PFSK-1 (cell line): ENCODE data around the gene CAPSL.

Experiments
- FOXP2 ChIP-seq: optimal IDR thresholded peaks from 2 replicates; pipeline ENCODE3; 2011; ENCODE audit warnings: borderline replicate concordance, control low read depth, inconsistent platforms; ENCODE audit not compliant: insufficient read depth; ENCODE audit errors: extremely low read length, extremely low read depth
- POLR2AphosphoS5 ChIP-seq: IDR thresholded peaks from 2 replicates; pipeline ENCODE4 v1.6.1; 2012; ENCODE audit warnings: low read depth, mild to moderate bottlenecking, control low read depth, low read length, moderate library complexity
- REST ChIP-seq, 2 experiments: IDR thresholded peaks; 2 replicates each; pipeline versions ENCODE4 v1.6.1 to v1.8.0; 2011 to 2012; ENCODE audit warnings: low read depth in 2 of 2, low read length in 2 of 2, control low read depth in 1 of 2, inconsistent platforms in 1 of 2, mild to moderate bottlenecking in 1 of 2, moderate library complexity in 1 of 2; ENCODE audit not compliant: insufficient read depth in 1 of 2
- SIN3A ChIP-seq: IDR thresholded peaks from 2 replicates; pipeline ENCODE4 v1.6.1; 2012; ENCODE audit warnings: mild to moderate bottlenecking, low read length, moderate library complexity, borderline replicate concordance; ENCODE audit not compliant: insufficient read depth
- TAF1 ChIP-seq: IDR thresholded peaks from 2 replicates; pipeline ENCODE4 v1.6.1; 2012; ENCODE audit warnings: low read length, control low read depth, borderline replicate concordance; ENCODE audit not compliant: insufficient read depth

The CAPSL gene

GRCh38 chr5:35971186-35971877 lies 32.9 kb upstream of the CAPSL start:
- TF ChIP-seq POLR2AphosphoS5: no peak
- no peak for TF ChIP-seq TAF1
- no peak for TF ChIP-seq FOXP2
- TF ChIP-seq SIN3A: no peak
- TF ChIP-seq REST (IDR thresholded peaks at IDR 0.05; ENCODE audit: insufficient read depth in 1 of 2, low read depth in 2 of 2, low read length in 2 of 2): no peak

- TF ChIP-seq TAF1 (no peak), POLR2AphosphoS5 (no peak), REST (IDR thresholded peaks at IDR 0.05; ENCODE audit: insufficient read depth in 1 of 2, low read depth in 2 of 2, low read length in 2 of 2) (no peak), SIN3A (no peak), FOXP2 (no peak)
Observed at GRCh38 chr5:35963381-35963843, 25.0 kb upstream of the CAPSL start.

GRCh38 chr5:35960328-35960727 lies 21.9 kb upstream of the CAPSL start:
- TF ChIP-seq REST (IDR thresholded peaks at IDR 0.05; ENCODE audit: insufficient read depth in 1 of 2, low read depth in 2 of 2, low read length in 2 of 2) (no peak), SIN3A (no peak), TAF1 (no peak), FOXP2 (no peak)

GRCh38 chr5:35956429-35956828 lies 18.0 kb upstream of the CAPSL start:
- no peak for TF ChIP-seq TAF1
- no peak for TF ChIP-seq FOXP2
- TF ChIP-seq REST (IDR thresholded peaks at IDR 0.05; ENCODE audit: insufficient read depth in 1 of 2, low read depth in 2 of 2, low read length in 2 of 2): no peak
- no peak for TF ChIP-seq POLR2AphosphoS5
- no peak for TF ChIP-seq SIN3A

GRCh38 chr5:35954175-35954574 lies 15.8 kb upstream of the CAPSL start:
- TF ChIP-seq SIN3A (no peak), REST (IDR thresholded peaks at IDR 0.05; ENCODE audit: insufficient read depth in 1 of 2, low read depth in 2 of 2, low read length in 2 of 2) (no peak)
